OCI-LY7 (cell line): ENCODE measurements around the gene CD177. TPM values are rescaled to one million over a fixed set of nuclear protein-coding genes. Genes with fewer than 3 reads are reported as not detected.

Experiments
- BruUV-seq: library from RNA; stranded (reverse); fragments of 400-500 nt; replicated peaks from 2 replicates; lab custom pipeline; 2021; lab: Mats Ljungman, UMichigan
- CTCF ChIA-PET: fragments of 300-600 bp; sonication (Branson Sonifier 250); formaldehyde crosslinking; loops from one replicate; lab custom pipeline; 2022; ENCODE audit warnings: antibody characterized with exemption; ENCODE audit not compliant: unreplicated experiment; lab: Charles Lee
- POLR2A ChIA-PET: fragments of 300-600 bp; sonication (Branson Sonifier 250); formaldehyde crosslinking; loops from one replicate; lab custom pipeline; 2022; ENCODE audit warnings: antibody characterized with exemption; lab: Charles Lee
- DNase-seq: peaks from one replicate; pipeline ENCODE4 v3.0.0-alpha.2; 2015; ENCODE audit warnings: low spot score
- H2AFZ ChIP-seq: fragments of 200-600 bp; sonication (generic), shearing (Covaris generic); 2 replicates; pipeline ENCODE4 v1.6.1; 2014; ENCODE audit warnings: mild to moderate bottlenecking, antibody characterized with exemption, low read length, moderate library complexity
- H3K27ac ChIP-seq: fragments of 200-600 bp; sonication (generic); 2 replicates; pipeline ENCODE4 v1.5.1; 2014; ENCODE audit warnings: mixed run types, low read depth, mild to moderate bottlenecking, moderate library complexity, low read length, inconsistent platforms; ENCODE audit not compliant: poor library complexity, severe bottlenecking
- H3K36me3 ChIP-seq: fragments of 200-600 bp; sonication (generic); 2 replicates; pipeline ENCODE4 v1.6.1; 2014; ENCODE audit warnings: mild to moderate bottlenecking, antibody characterized with exemption, low read length, moderate library complexity, mixed read lengths; ENCODE audit not compliant: insufficient read depth
- H3K4me1 ChIP-seq: fragments of 200-600 bp; sonication (generic); 2 replicates; pipeline ENCODE4 v1.5.1; 2014; ENCODE audit warnings: mild to moderate bottlenecking, low read length; ENCODE audit not compliant: insufficient read depth, poor library complexity, severe bottlenecking
- H3K4me2 ChIP-seq: fragments of 200-600 bp; sonication (generic); 2 replicates; pipeline ENCODE4 v1.6.1; 2014; ENCODE audit warnings: mild to moderate bottlenecking, low read length
- H3K4me3 ChIP-seq: fragments of 200-600 bp; sonication (generic); 2 replicates; pipeline ENCODE4 v1.5.1; 2014; ENCODE audit warnings: mild to moderate bottlenecking, low read depth, low read length; ENCODE audit not compliant: poor library complexity, severe bottlenecking
- H3K79me2 ChIP-seq: fragments of 200-600 bp; sonication (generic); 2 replicates; pipeline ENCODE4 v1.6.1; 2016; ENCODE audit warnings: low read depth, mild to moderate bottlenecking, low read length, moderate library complexity, mixed read lengths; ENCODE audit not compliant: insufficient read depth
- H3K9me2 ChIP-seq: fragments of 200-600 bp; sonication (generic); 2 replicates; pipeline ENCODE4 v1.6.1; 2016; ENCODE audit warnings: mild to moderate bottlenecking, low read length, mixed read lengths; ENCODE audit not compliant: insufficient read depth
- H3K9me3 ChIP-seq: fragments of 200-600 bp; sonication (generic); 2 replicates; pipeline ENCODE4 v1.6.1; 2014; ENCODE audit warnings: mild to moderate bottlenecking, mixed run types, low read length, mixed read lengths
- H4K20me1 ChIP-seq: fragments of 200-600 bp; sonication (generic); 2 replicates; pipeline ENCODE4 v1.6.1; 2014; ENCODE audit warnings: mild to moderate bottlenecking, antibody characterized with exemption, low read length, moderate library complexity, mixed read lengths; ENCODE audit not compliant: insufficient read depth
- EZH2phosphoT487 ChIP-seq: fragments of 200-600 bp; sonication (generic); IDR thresholded peaks from 2 replicates; pipeline ENCODE4 v1.6.1; 2018; ENCODE audit warnings: low read depth, borderline replicate concordance, mild to moderate bottlenecking, mixed run types, antibody characterized with exemption, low read length, moderate library complexity, mixed read lengths
- intact Hi-C: fragments of 100-400 bp; cut with micrococcal nuclease; formaldehyde crosslinking; loops from one replicate; pipeline ENCODE4 v1.10.0; 2022; ENCODE audit not compliant: unreplicated experiment
- total RNA-seq, 2 experiments: library from RNA; depleted of rRNA in 1 of 2; stranded (reverse); fragments of >200 nt in 1 of 2; shearing (Covaris generic) in 1 of 2; gene quantifications; 2 replicates each; pipeline ENCODE4 v1.2.3, GENCODE V29; 2014 to 2022
- TF ChIP-seq, protein P1 (sequence below): fragments of 200-600 bp; sonication (generic); conservative IDR thresholded peaks from 2 replicates; pipeline ENCODE4 v1.5.1; 2014; ENCODE audit warnings: mild to moderate bottlenecking, antibody characterized with exemption, low read length, moderate library complexity, mixed read lengths

CD177 gene
- total RNA-seq, 2 experiments from 2014 or later = not detected

DNA sequence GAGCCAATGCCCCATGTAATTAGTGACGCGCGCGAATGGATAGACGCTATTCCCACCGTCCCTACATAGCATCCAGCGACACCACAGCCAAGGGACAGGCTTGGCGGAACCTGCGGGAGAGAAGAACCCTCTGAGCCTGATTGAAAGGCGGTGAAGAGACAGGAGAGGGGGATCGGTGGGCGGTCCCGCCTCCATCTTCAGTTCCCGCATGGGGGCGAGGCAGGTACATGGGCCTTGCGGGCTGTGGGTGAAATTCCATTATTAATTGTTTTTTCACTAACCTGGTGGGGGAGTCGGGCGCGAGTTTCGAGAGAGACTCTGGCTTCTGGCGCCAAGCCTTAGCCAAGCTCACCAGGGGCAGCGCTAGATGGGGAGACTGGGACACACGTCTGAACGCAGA, 52.8 kb downstream of the CD177 start:
- H3K4me3 ChIP-seq = no peak overlapping the region
- no TSS peak for BruUV-seq
- TF ChIP-seq, protein P1, sequence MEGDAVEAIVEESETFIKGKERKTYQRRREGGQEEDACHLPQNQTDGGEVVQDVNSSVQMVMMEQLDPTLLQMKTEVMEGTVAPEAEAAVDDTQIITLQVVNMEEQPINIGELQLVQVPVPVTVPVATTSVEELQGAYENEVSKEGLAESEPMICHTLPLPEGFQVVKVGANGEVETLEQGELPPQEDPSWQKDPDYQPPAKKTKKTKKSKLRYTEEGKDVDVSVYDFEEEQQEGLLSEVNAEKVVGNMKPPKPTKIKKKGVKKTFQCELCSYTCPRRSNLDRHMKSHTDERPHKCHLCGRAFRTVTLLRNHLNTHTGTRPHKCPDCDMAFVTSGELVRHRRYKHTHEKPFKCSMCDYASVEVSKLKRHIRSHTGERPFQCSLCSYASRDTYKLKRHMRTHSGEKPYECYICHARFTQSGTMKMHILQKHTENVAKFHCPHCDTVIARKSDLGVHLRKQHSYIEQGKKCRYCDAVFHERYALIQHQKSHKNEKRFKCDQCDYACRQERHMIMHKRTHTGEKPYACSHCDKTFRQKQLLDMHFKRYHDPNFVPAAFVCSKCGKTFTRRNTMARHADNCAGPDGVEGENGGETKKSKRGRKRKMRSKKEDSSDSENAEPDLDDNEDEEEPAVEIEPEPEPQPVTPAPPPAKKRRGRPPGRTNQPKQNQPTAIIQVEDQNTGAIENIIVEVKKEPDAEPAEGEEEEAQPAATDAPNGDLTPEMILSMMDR = no peak
- no peak for TF ChIP-seq EZH2phosphoT487
- no peak overlapping the region for H3K4me2 ChIP-seq
- no peaks in the 10 kb centered on the region for H3K9me3 ChIP-seq
- no peaks in the 10 kb centered on the region for H3K4me1 ChIP-seq
- H3K79me2 ChIP-seq = no peaks in the 10 kb centered on the region
- POLR2A ChIA-PET = no interaction called here
- no peak overlapping the region for H2AFZ ChIP-seq
- CTCF ChIA-PET = no interaction called here
- no peaks in the 10 kb centered on the region for H3K9me2 ChIP-seq
- no peaks in the 10 kb centered on the region for H3K36me3 ChIP-seq
- no peak overlapping the region for H3K27ac ChIP-seq
- DNase-seq = no peak
- intact Hi-C loops = no loop called here
- no peaks in the 10 kb centered on the region for H4K20me1 ChIP-seq

GRCh38 chr19:43407416-43408005, 54.0 kb downstream of the CD177 start:
- DNase-seq = no peak
- no peak overlapping the region for H3K4me3 ChIP-seq
- H4K20me1 ChIP-seq = no peaks in the 10 kb centered on the region
- no peak overlapping the region for H2AFZ ChIP-seq
- CTCF ChIA-PET = no interaction called here
- no peak overlapping the region for H3K27ac ChIP-seq
- no peaks in the 10 kb centered on the region for H3K4me1 ChIP-seq
- no peaks in the 10 kb centered on the region for H3K36me3 ChIP-seq
- H3K79me2 ChIP-seq = no peaks in the 10 kb centered on the region
- intact Hi-C loops = no loop called here
- POLR2A ChIA-PET = no interaction called here
- no peak for TF ChIP-seq EZH2phosphoT487
- TF ChIP-seq, protein P1 = no peak
- no TSS peak for BruUV-seq
- no peaks in the 10 kb centered on the region for H3K9me2 ChIP-seq
- H3K9me3 ChIP-seq = no peaks in the 10 kb centered on the region
- no peak overlapping the region for H3K4me2 ChIP-seq

DNA sequence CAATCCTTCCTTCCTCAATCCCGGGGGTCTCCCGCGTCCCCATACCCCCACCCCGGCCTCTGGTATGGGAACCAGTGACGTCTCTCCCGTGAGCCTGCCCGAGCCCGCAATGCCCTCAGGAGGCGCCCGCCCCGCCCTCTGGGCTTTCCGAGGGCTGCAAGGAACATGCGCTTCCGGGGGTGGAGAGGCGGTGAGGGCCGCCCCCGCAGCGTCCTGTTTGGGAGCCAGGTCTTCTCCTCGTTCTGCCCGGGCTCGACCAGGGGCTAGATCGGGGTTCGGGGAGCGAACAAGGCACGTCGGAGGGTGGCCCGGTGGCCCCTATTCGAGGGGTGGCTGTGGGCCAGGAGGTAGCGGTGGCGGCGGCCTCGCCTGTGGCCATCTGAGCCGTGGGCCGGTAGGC, 54.6 kb downstream of the CD177 start:
- CTCF ChIA-PET = no interaction called here
- no peaks in the 10 kb centered on the region for H3K4me1 ChIP-seq
- no peaks in the 10 kb centered on the region for H3K9me2 ChIP-seq
- BruUV-seq = no TSS peak
- intact Hi-C loops = no loop called here
- no peaks in the 10 kb centered on the region for H4K20me1 ChIP-seq
- no peak for DNase-seq
- POLR2A ChIA-PET = no interaction called here
- no peak overlapping the region for H3K4me3 ChIP-seq
- no peaks in the 10 kb centered on the region for H3K36me3 ChIP-seq
- H3K79me2 ChIP-seq = no peaks in the 10 kb centered on the region
- H3K27ac ChIP-seq = no peak overlapping the region
- H2AFZ ChIP-seq = no peak overlapping the region
- TF ChIP-seq, protein P1 = no peak
- H3K4me2 ChIP-seq = no peak overlapping the region
- H3K9me3 ChIP-seq = no peaks in the 10 kb centered on the region
